GM23338 (cell line): ENCODE results near the gene ZNF511. TPM values are rescaled to one million over a fixed set of nuclear protein-coding genes. Genes with fewer than 3 reads are reported as not detected.
A peak's percentile ranks its signal among the peaks of the same experiment; 100 is the strongest.

Experiments
- ATAC-seq: fragments of 200-7000 bp; cut with Tn5 transposase; 3 replicates; pipeline ENCODE4 v1.9.1; 2020
- DNase-seq: peaks from one replicate; pipeline ENCODE4 v3.0.0-alpha.2; 2015; ENCODE audit warnings: low spot score
- H2AFZ ChIP-seq: fragments of 200-600 bp; sonication (generic); 2 replicates; pipeline ENCODE4 v1.8.0; 2016; ENCODE audit warnings: antibody characterized with exemption, mild to moderate bottlenecking, moderate library complexity
- H3F3A ChIP-seq: fragments of 200-600 bp; sonication (generic); replicated peaks from 2 replicates; pipeline ENCODE4 v1.8.0; 2017; ENCODE audit warnings: antibody characterized with exemption, mixed run types, low read depth
- H3K27ac ChIP-seq: fragments of 200-600 bp; sonication (generic); 2 replicates; pipeline ENCODE4 v1.6.1; 2016; ENCODE audit warnings: low read depth
- H3K27me3 ChIP-seq: fragments of 200-600 bp; sonication (generic); 2 replicates; pipeline ENCODE4 v1.8.0; 2016; ENCODE audit warnings: mild to moderate bottlenecking, mixed run types, moderate library complexity; ENCODE audit not compliant: insufficient read depth
- H3K36me3 ChIP-seq: fragments of 200-600 bp; sonication (generic); 2 replicates; pipeline ENCODE4 v1.8.0; 2016; ENCODE audit warnings: mild to moderate bottlenecking; ENCODE audit not compliant: insufficient read depth
- H3K4me1 ChIP-seq: fragments of 200-600 bp; sonication (generic); 2 replicates; pipeline ENCODE4 v1.8.0; 2016; ENCODE audit warnings: mild to moderate bottlenecking, moderate library complexity; ENCODE audit not compliant: insufficient read depth
- H3K4me2 ChIP-seq: fragments of 200-600 bp; sonication (generic); 2 replicates; pipeline ENCODE4 v1.7.1; 2017; ENCODE audit warnings: mixed run types
- H3K4me3 ChIP-seq: fragments of 200-600 bp; sonication (generic); 2 replicates; pipeline ENCODE4 v1.6.1; 2016; ENCODE audit warnings: mixed run types
- H3K79me2 ChIP-seq: fragments of 200-600 bp; sonication (generic); replicated peaks from 2 replicates; pipeline ENCODE4 v1.8.0; 2017; ENCODE audit warnings: mild to moderate bottlenecking; ENCODE audit not compliant: insufficient read depth
- H3K9me2 ChIP-seq: fragments of 200-600 bp; sonication (generic); 2 replicates; pipeline ENCODE4 v1.8.0; 2017; ENCODE audit not compliant: insufficient read depth
- H4K20me1 ChIP-seq: fragments of 200-600 bp; sonication (generic); replicated peaks from 2 replicates; pipeline ENCODE4 v1.8.0; 2017; ENCODE audit warnings: mild to moderate bottlenecking; ENCODE audit not compliant: insufficient read depth
- H3K27ac Mint-ChIP-seq: 2 replicates; pipeline ENCODE4 v1.8.0; 2020; ENCODE audit warnings: inconsistent platforms, mild to moderate bottlenecking, moderate library complexity, mixed read lengths
- H3K27me3 Mint-ChIP-seq: 3 replicates; pipeline ENCODE4 v1.8.0; 2022; ENCODE audit warnings: low read depth, mild to moderate bottlenecking, moderate library complexity, mixed read lengths, inconsistent platforms; ENCODE audit not compliant: insufficient read depth, poor library complexity
- H3K36me3 Mint-ChIP-seq: 3 replicates; pipeline ENCODE4 v1.8.0; 2021; ENCODE audit warnings: low read depth, mild to moderate bottlenecking, inconsistent platforms, moderate library complexity, mixed read lengths
- H3K4me1 Mint-ChIP-seq: 3 replicates; pipeline ENCODE4 v1.8.0; 2020; ENCODE audit warnings: mild to moderate bottlenecking, inconsistent platforms, mixed read lengths
- H3K4me3 Mint-ChIP-seq: 3 replicates; pipeline ENCODE4 v1.8.0; 2021; ENCODE audit warnings: moderate library complexity, mild to moderate bottlenecking, inconsistent platforms, mixed read lengths
- H3K9me3 Mint-ChIP-seq: 3 replicates; pipeline ENCODE4 v1.8.0; 2020; ENCODE audit warnings: moderate library complexity, mild to moderate bottlenecking, inconsistent platforms, mixed read lengths
- CREB1 ChIP-seq: fragments of 250-450 bp; sonication (Bioruptor Pico); IDR thresholded peaks from 2 replicates; pipeline ENCODE4 v1.5.0; 2020; ENCODE audit warnings: low read depth, mild to moderate bottlenecking, moderate library complexity
- CTCF ChIP-seq, 2 experiments: fragments of 200-600 bp in 1 of 2; sonication (generic) in 1 of 2; conservative IDR thresholded peaks; 2 replicates each; pipeline versions ENCODE4 v1.5.1 to v1.6.1; 2016 to 2017; ENCODE audit warnings: antibody characterized with exemption in 2 of 2, low read depth in 2 of 2, mild to moderate bottlenecking in 2 of 2, moderate library complexity in 1 of 2
- EZH2 ChIP-seq: fragments of 200-600 bp; sonication (generic); IDR thresholded peaks from one replicate; pipeline ENCODE4 v1.8.0; 2017; ENCODE audit warnings: antibody characterized with exemption, mild to moderate bottlenecking, low read depth; ENCODE audit not compliant: unreplicated experiment
- EZH2phosphoT487 ChIP-seq: fragments of 200-600 bp; sonication (generic); IDR thresholded peaks from one replicate; pipeline ENCODE4 v1.8.1; 2018; ENCODE audit warnings: antibody characterized with exemption; ENCODE audit not compliant: unreplicated experiment
- JUNB ChIP-seq: IDR thresholded peaks from one replicate; pipeline ENCODE4 v1.6.1; 2016; ENCODE audit warnings: antibody characterized with exemption; ENCODE audit not compliant: unreplicated experiment
- NANOG ChIP-seq: IDR thresholded peaks from 2 replicates; pipeline ENCODE4 v1.6.1; 2016; ENCODE audit warnings: antibody characterized with exemption, borderline replicate concordance
- POLR2AphosphoS5 ChIP-seq: IDR thresholded peaks from 2 replicates; pipeline ENCODE4 v1.6.1; 2016; ENCODE audit warnings: antibody characterized with exemption, low read depth
- STAT1 ChIP-seq: IDR thresholded peaks from one replicate; pipeline ENCODE4 v1.6.1; 2016; ENCODE audit warnings: antibody characterized with exemption; ENCODE audit not compliant: unreplicated experiment
- ZNF114 ChIP-seq: fragments of 250-450 bp; sonication (Bioruptor Pico); IDR thresholded peaks from 2 replicates; pipeline ENCODE4 v1.5.0; 2020; ENCODE audit warnings: mild to moderate bottlenecking, moderate library complexity
- ZNF331 ChIP-seq: fragments of 250-450 bp; sonication (Bioruptor Pico); IDR thresholded peaks from 2 replicates; pipeline ENCODE4 v1.5.0; 2020; ENCODE audit warnings: low read depth, mild to moderate bottlenecking, moderate library complexity
- ZNF462 ChIP-seq: fragments of 250-450 bp; sonication (Bioruptor Pico); IDR thresholded peaks from 2 replicates; pipeline ENCODE4 v1.5.0; 2020; ENCODE audit warnings: mild to moderate bottlenecking, moderate library complexity
- polyA plus RNA-seq: library from polyadenylated mRNA; unstranded; fragments of >200 nt; fragmentation: Nextera tagmentation; extraction: Ambion mirVana; gene quantifications from 2 replicates; pipeline ENCODE4 v1.2.1, GENCODE V29; 2016
- total RNA-seq: library from RNA; depleted of rRNA; stranded (reverse); fragments of >200 nt; shearing (Covaris generic); gene quantifications from 2 replicates; pipeline ENCODE4 v1.2.3, GENCODE V29; 2014

Gene ZNF511
- total and polyA plus RNA-seq, 2 experiments from 2014 or later = 41.3 to 104 TPM

- Histone ChIP-seq H3K79me2 (peaks cover 32% of the 10 kb centered on the region), H3K36me3 (peaks cover 5% of the 10 kb centered on the region; the same call in 1 of the 2 replicates), H4K20me1 (peaks cover 14% of the 10 kb centered on the region), H3K27me3 (no peaks in the 10 kb centered on the region), H3K4me1 (peaks cover 10% of the 10 kb centered on the region; the same call in 1 of the 2 replicates), H3K4me2 (peak overlapping the region; percentile 100), H3K27ac (peak overlapping the region; percentile 19; the same call in 1 of the 2 replicates), H2AFZ (no peak overlapping the region), H3K4me3 (peak overlapping the region; percentile 98; the same call in 1 of the 2 replicates), H3F3A (peaks cover 18% of the 10 kb centered on the region), H3K9me2 (no peaks in the 10 kb centered on the region)
- Mint-ChIP-seq H3K27me3 (peaks cover 8% of the 10 kb centered on the region), H3K9me3 (peaks cover 2% of the 10 kb centered on the region; the same call in 2 of the 3 replicates), H3K4me3 (peak overlapping the region; percentile 72), H3K4me1 (peaks cover 4% of the 10 kb centered on the region), H3K36me3 (peaks cover 22% of the 10 kb centered on the region), H3K27ac (no peak overlapping the region)
- DNase-seq (no peak), ATAC-seq (no peak)
- no peak for TF ChIP-seq ZNF462 (CRISPR knock-in tag)
- no peak for TF ChIP-seq NANOG
- TF ChIP-seq ZNF114 = no peak
- TF ChIP-seq JUNB = no peak
- no peak for TF ChIP-seq CTCF (conservative IDR thresholded peaks at IDR 0.05; ENCODE audit: low read depth in 2 of 2)
- TF ChIP-seq ZNF331 (CRISPR knock-in tag) = no peak
- TF ChIP-seq POLR2AphosphoS5 = no peak
- TF ChIP-seq CREB1 = no peak
- TF ChIP-seq EZH2 = no peak
- no peak for TF ChIP-seq EZH2phosphoT487
- no peak for TF ChIP-seq STAT1
These were observed 1.1 kb downstream of the ZNF511 start for GRCh38 chr10:133309720-133310398.
